Prostate gland (tissue), 2 donors: ENCODE data around the gene PHF21B. TPM values are rescaled to one million over a fixed set of nuclear protein-coding genes. Genes with fewer than 3 reads are reported as not detected.

ENCODE experiments used
- DNase-seq: peaks from one replicate; pipeline ENCODE4 v3.0.0-alpha.2; 2019; ENCODE audit warnings: low spot score
- H3K27ac ChIP-seq, 2 donors: fragments of 200-600 bp; sonication (generic); 2 replicates each; pipeline ENCODE4 v1.5.1; 2017 to 2019
- H3K27me3 ChIP-seq: fragments of 200-600 bp; sonication (generic); replicated peaks from 2 replicates; pipeline ENCODE4 v1.5.1; 2019; ENCODE audit not compliant: insufficient read depth
- H3K36me3 ChIP-seq, 2 donors: fragments of 200-600 bp; sonication (generic); 1 replicate in 1 of 2; 2 replicates in 1 of 2; pipeline versions ENCODE4 v1.5.1 to v1.8.1; 2017 to 2019
- H3K4me1 ChIP-seq: fragments of 200-600 bp; sonication (generic); replicated peaks from 2 replicates; pipeline ENCODE4 v1.5.1; 2019
- H3K4me3 ChIP-seq, 2 donors: fragments of 200-600 bp; sonication (generic); 2 replicates each; pipeline ENCODE4 v1.5.1; 2017 to 2019
- H3K9me3 ChIP-seq: fragments of 200-600 bp; sonication (generic); 2 replicates; pipeline ENCODE4 v1.5.1; 2017
- POLR2A ChIP-seq: fragments of 450-650 bp; IDR thresholded peaks from one replicate; pipeline ENCODE4 v1.6.1; 2016; ENCODE audit warnings: antibody characterized with exemption, mild to moderate bottlenecking
- POLR2AphosphoS5 ChIP-seq: sonication (generic); formaldehyde crosslinking; IDR thresholded peaks from one replicate; pipeline ENCODE4 v1.6.1; 2017; ENCODE audit warnings: antibody characterized with exemption
- WGBS: methylation state at CpG from one replicate; pipeline ENCODE4 v1.1.5; 2018; 5-methylcytosine and 5-hydroxymethylcytosine counted together
- intact Hi-C: fragments of 100-400 bp; cut with DNase I; formaldehyde crosslinking; loops from one replicate; pipeline ENCODE4 v1.14.2; 2022
- total RNA-seq, 2 donors: library from RNA; depleted of rRNA; stranded (reverse); fragments of >200 nt; gene quantifications; one replicate each; pipeline ENCODE4 v1.1.0, GENCODE V29; 2016
- TF ChIP-seq, protein P1 (sequence below), 4 experiments: fragments of 200-600 bp in 2 of 4; fragments of 450-650 bp in 2 of 4; sonication (generic) in 2 of 4; IDR thresholded peaks; 1 replicate in 3 of 4; 2 replicates in 1 of 4; pipeline ENCODE4 v1.5.1; 2016 to 2019; ENCODE audit warnings: antibody characterized with exemption in 4 of 4, mild to moderate bottlenecking in 2 of 4, moderate library complexity in 2 of 4

Gene PHF21B
- total RNA-seq, 2 donors from 2014 or later: 9.7 to 27.3 TPM

DNA sequence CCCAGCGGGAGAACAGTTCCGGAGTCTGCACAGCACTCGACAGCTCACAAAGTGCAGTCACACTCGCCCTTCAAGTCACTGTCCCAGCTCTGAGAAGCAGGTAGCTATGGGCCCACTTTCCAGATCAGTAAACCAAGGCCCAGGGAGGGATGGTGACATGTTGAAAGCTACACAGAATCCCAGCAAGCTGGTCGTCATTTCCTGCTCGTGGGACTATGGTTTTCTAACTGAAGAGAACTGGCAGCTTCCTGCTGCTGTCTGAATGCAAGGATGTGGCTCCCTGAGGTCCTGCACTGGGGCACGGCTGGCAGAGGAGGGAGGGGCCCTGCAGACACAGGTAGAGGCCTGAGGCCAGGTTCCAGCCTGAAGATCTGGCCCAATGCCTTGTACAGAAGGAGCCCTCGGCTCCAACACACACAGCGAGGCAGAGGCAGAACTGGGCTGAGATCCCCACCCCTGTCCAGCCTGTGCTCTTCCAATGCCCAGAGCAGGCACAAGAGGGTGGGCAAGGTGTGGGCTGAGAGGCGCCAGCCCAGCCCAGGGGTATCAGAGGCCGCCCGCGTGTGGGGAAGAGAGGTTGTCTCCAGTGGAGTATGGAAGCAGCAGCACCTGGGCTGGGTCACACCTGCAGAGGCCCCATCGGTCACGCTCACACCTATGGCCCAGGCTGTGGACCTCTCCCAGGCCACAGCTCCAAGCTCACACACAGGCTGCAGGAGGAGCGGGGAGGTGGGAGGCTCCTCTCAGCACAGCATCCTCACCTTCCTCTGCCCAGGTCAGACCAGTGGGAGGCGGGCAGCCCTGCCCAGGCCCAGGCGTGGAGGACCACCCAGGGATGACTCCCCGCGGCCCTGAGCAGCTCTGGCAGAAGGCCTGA is 119.2 kb downstream of the PHF21B start:
- WGBS: 80% methylated on average over 16 of the region's 20 CpGs
- H3K4me3 ChIP-seq: no peak overlapping the region
- intact Hi-C loops: no loop called here
- TF ChIP-seq, protein P1, sequence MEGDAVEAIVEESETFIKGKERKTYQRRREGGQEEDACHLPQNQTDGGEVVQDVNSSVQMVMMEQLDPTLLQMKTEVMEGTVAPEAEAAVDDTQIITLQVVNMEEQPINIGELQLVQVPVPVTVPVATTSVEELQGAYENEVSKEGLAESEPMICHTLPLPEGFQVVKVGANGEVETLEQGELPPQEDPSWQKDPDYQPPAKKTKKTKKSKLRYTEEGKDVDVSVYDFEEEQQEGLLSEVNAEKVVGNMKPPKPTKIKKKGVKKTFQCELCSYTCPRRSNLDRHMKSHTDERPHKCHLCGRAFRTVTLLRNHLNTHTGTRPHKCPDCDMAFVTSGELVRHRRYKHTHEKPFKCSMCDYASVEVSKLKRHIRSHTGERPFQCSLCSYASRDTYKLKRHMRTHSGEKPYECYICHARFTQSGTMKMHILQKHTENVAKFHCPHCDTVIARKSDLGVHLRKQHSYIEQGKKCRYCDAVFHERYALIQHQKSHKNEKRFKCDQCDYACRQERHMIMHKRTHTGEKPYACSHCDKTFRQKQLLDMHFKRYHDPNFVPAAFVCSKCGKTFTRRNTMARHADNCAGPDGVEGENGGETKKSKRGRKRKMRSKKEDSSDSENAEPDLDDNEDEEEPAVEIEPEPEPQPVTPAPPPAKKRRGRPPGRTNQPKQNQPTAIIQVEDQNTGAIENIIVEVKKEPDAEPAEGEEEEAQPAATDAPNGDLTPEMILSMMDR (IDR thresholded peaks at IDR 0.05): no peak
- TF ChIP-seq POLR2A (no peak), POLR2AphosphoS5 (no peak)
- H3K4me1 ChIP-seq: no peaks in the 10 kb centered on the region
- no peaks in the 10 kb centered on the region for H3K27me3 ChIP-seq
- H3K36me3 ChIP-seq: no peaks in the 10 kb centered on the region
- DNase-seq: no peak
- H3K9me3 ChIP-seq: no peaks in the 10 kb centered on the region
- H3K27ac ChIP-seq: no peak overlapping the region

DNA sequence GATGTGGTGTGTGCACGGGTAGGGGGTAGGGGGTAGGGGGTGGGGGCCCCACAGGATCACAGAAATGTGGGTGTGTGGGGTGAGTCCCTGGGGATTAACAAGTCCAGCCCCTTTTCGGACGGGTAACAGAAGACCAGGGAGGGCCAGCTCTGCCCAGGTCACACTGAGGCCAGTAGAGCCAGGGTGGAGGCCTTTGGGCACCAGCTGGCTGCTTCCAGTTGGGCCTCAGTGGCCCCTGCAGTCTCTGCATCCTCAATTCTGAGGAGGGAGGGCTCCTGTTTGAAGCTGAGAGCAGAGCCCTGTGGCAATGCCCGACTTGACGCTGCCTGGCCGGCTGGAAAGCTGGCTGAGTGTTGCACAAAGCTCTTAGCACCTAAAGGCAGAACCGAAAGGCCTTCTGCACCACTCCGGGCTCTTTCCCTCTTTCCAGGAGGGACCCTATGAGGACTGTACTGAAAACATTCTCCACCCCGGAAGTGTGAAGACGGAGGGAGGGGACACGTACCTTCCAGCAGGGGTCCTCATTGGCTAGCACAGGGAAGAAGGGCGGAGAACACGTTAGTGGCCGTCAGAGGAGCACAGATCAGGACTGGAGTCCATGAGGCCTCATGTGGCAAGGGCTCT is 120.4 kb downstream of the PHF21B start:
- 61% methylated on average over 14 of the region's 14 CpGs for WGBS
- TF ChIP-seq POLR2AphosphoS5 (no peak), POLR2A (no peak)
- TF ChIP-seq, protein P1 (IDR thresholded peaks at IDR 0.05): no peak
- no peaks in the 10 kb centered on the region for H3K9me3 ChIP-seq
- H3K4me3 ChIP-seq: no peak overlapping the region
- DNase-seq: no peak
- H3K36me3 ChIP-seq: no peaks in the 10 kb centered on the region
- intact Hi-C loops: no loop called here
- no peaks in the 10 kb centered on the region for H3K27me3 ChIP-seq
- H3K4me1 ChIP-seq: no peaks in the 10 kb centered on the region
- H3K27ac ChIP-seq: no peak overlapping the region

DNA sequence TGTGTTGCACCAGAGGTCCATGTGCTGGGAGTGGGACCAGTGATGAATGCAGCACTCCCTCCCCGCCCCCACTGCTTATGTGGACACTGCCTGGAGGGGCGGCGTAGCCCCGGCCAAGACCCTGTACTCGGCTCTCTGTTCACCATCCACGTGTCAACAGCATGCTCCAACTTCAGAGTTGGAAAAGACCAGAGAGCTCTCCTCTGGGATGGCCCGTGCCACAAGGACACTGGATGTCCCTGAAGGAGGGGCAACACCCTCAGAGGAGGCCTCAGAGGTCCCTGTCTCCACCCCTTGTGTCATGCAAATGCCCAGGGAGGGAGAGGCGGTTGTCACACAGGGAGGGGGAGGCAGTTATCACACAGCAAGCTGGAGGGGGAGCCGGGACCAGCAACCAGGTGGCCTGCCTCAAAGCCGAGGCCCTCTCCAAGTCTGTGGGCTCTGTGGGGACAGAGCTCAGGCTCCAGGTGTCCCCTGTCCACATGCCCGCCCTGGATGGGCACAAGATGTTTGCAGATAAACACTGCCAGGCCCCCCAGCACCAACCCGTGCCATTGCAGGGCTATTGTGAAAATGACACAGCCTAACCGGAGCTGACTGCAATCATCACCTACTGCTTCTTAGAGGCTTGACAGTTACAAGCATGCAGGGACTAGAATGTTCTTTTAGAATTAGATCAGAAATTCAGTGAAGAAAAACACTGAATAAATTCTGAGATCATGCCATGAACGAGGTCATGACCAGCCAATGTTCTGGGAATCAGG is 121.1 kb downstream of the PHF21B start:
- Histone ChIP-seq H3K27me3 (no peaks in the 10 kb centered on the region), H3K4me1 (no peaks in the 10 kb centered on the region), H3K9me3 (no peaks in the 10 kb centered on the region), H3K27ac (no peak overlapping the region), H3K4me3 (no peak overlapping the region), H3K36me3 (no peaks in the 10 kb centered on the region)
- WGBS: 62% methylated on average over 14 of the region's 14 CpGs
- no peak for TF ChIP-seq POLR2AphosphoS5
- TF ChIP-seq, protein P1 (IDR thresholded peaks at IDR 0.05): no peak
- no peak for TF ChIP-seq POLR2A
- intact Hi-C loops: no loop called here
- DNase-seq: no peak

DNA sequence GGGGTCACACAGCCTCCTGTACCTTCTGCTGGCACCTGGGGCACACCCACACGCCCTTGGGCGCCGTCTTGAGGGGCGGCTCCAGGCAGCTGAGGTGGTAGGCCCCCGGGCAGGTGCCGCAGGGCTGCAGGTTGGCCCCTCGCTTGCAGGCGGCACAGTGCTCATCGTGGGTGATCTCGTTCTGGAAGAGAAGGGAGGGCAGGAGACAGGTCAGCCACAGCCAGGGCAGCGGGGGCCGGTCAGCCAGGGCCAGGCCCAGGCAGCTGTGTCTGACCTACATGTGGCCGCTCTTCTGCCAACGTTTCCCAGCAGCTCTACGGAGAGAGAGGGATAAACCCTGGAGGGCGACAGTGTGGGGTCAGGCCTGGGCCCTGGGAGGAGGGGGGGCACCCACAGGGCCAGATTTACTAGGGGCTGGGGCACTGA is 121.9 kb downstream of the PHF21B start:
- no peaks in the 10 kb centered on the region for H3K27me3 ChIP-seq
- no peak for TF ChIP-seq POLR2AphosphoS5
- no peak for TF ChIP-seq POLR2A
- TF ChIP-seq, protein P1 (IDR thresholded peaks at IDR 0.05): no peak
- H3K36me3 ChIP-seq: no peaks in the 10 kb centered on the region
- 91% methylated on average over 15 of the region's 16 CpGs for WGBS
- no peaks in the 10 kb centered on the region for H3K4me1 ChIP-seq
- no peak for DNase-seq
- intact Hi-C loops: no loop called here
- no peaks in the 10 kb centered on the region for H3K9me3 ChIP-seq
- H3K4me3 ChIP-seq: no peak overlapping the region
- no peak overlapping the region for H3K27ac ChIP-seq
